ENCODE results near the gene FXYD4.

DNA sequence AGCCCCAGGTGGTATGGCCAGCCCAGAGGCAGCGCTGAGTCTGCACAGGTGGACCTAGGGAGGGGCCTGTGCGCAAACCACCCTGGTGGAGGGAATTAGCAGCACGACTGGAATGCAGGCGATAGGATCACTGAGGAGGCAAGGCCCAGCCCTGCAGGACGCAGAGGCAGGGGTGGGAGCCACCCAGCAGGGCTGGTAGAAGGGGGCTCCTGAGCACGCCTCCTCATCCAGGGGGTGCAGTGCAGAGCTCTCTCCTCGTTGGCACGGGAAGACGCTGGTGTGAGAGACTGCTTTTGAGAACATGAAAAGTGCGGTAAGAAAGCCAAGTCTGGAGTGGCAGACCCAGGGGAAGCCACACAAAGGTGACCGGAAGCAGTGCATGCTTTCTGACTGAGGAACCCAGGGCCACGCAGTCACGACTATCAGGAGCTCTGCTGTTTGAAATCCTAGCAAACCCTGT is 6.0 kb downstream of the FXYD4 start:
- TF ChIP-seq, protein P1, sequence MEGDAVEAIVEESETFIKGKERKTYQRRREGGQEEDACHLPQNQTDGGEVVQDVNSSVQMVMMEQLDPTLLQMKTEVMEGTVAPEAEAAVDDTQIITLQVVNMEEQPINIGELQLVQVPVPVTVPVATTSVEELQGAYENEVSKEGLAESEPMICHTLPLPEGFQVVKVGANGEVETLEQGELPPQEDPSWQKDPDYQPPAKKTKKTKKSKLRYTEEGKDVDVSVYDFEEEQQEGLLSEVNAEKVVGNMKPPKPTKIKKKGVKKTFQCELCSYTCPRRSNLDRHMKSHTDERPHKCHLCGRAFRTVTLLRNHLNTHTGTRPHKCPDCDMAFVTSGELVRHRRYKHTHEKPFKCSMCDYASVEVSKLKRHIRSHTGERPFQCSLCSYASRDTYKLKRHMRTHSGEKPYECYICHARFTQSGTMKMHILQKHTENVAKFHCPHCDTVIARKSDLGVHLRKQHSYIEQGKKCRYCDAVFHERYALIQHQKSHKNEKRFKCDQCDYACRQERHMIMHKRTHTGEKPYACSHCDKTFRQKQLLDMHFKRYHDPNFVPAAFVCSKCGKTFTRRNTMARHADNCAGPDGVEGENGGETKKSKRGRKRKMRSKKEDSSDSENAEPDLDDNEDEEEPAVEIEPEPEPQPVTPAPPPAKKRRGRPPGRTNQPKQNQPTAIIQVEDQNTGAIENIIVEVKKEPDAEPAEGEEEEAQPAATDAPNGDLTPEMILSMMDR (IDR thresholded peaks at IDR 0.05), result no peak
- no peak for TF ChIP-seq POLR2A (IDR thresholded peaks at IDR 0.05)
